ENCODE measurements around the gene RASAL2.

The RASAL2 gene

DNA sequence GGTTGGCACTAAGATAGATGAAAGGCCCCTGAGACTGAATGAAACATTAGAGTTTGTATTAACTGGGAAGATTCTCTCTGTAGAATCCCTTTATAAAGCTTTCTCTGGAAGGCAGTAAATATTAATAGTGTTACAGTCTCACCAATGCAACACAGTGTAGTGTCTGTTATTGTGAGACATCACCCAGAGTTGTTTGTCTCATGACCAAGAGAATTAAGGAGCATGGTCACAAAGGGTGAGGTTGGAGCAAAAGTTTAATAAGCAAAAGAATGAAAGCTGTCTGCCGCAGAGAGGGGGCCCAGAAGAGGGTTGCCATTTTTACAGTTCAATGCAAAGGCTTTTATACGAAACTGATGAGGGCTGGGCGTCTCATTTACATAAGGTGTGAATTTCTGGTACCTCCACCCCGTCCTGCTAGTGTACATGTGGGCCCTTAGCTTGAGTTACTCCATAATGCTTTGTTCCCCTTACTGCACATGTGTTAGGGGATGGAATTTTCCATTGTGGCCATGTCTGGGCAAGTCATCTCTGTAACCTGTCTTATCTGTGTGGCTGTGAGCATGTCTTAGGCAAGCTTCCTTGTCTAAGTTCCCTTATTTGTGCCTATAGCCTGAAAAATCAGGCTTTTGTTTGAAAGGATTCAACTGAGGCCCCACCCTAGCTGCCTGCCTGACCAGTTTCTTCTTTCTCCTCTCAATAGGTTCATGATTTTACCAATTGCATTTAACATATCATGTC, 184.1 kb downstream of the RASAL2 start:
- Histone ChIP-seq H3K36me3 (no peaks in the 10 kb centered on the region), H3K27ac (peak overlapping the region; percentile 70), H3K9me3 (no peaks in the 10 kb centered on the region), H3K4me1 (ENCODE audit: control insufficient read depth in 1 of 2, insufficient read depth in 1 of 2, low read depth in 1 of 2, low read length in 1 of 2) (peaks cover 41 to 59% of the 10 kb centered on the region in 2 experiments), H3K27me3 (no peaks in the 10 kb centered on the region), H3K4me3 (ENCODE audit: low read depth in 1 of 2, low read length in 1 of 2) (no peak overlapping the region)
- TF ChIP-seq, protein P1, sequence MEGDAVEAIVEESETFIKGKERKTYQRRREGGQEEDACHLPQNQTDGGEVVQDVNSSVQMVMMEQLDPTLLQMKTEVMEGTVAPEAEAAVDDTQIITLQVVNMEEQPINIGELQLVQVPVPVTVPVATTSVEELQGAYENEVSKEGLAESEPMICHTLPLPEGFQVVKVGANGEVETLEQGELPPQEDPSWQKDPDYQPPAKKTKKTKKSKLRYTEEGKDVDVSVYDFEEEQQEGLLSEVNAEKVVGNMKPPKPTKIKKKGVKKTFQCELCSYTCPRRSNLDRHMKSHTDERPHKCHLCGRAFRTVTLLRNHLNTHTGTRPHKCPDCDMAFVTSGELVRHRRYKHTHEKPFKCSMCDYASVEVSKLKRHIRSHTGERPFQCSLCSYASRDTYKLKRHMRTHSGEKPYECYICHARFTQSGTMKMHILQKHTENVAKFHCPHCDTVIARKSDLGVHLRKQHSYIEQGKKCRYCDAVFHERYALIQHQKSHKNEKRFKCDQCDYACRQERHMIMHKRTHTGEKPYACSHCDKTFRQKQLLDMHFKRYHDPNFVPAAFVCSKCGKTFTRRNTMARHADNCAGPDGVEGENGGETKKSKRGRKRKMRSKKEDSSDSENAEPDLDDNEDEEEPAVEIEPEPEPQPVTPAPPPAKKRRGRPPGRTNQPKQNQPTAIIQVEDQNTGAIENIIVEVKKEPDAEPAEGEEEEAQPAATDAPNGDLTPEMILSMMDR (IDR thresholded peaks at IDR 0.05) = no peak

GRCh38 chr1:178278916-178279686, 185.2 kb downstream of the RASAL2 start:
- Histone ChIP-seq H3K27me3 (no peaks in the 10 kb centered on the region), H3K4me3 (ENCODE audit: low read depth in 1 of 2, low read length in 1 of 2) (no peak overlapping the region), H3K4me1 (ENCODE audit: control insufficient read depth in 1 of 2, insufficient read depth in 1 of 2, low read depth in 1 of 2, low read length in 1 of 2) (peaks cover 47 to 61% of the 10 kb centered on the region in 2 experiments), H3K36me3 (no peaks in the 10 kb centered on the region), H3K9me3 (no peaks in the 10 kb centered on the region), H3K27ac (peak overlapping the region; percentile 70)
- TF ChIP-seq, protein P1 (IDR thresholded peaks at IDR 0.05) = no peak

DNA sequence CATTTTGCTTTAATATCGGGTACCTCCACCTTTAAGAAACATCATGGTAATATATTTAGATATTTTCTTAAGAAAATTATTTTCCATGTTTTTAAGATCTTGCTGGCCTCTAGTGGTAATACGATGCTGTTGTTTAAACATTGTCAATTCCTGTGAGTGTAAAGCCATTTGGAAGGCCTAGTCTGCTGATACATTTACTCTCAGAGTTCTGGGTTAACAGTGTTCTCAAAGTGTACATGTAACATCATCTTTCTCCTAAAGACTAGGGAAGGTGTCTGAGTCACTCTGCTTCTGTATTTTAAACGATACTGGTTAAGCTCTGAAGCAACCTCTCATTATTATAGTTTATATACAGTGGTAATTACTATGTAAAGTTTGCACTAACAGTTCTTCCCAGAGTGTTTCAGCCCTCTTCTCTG, 189.1 kb downstream of the RASAL2 start:
- Histone ChIP-seq H3K4me1 (ENCODE audit: control insufficient read depth in 1 of 2, insufficient read depth in 1 of 2, low read depth in 1 of 2, low read length in 1 of 2) (peaks cover 36 to 39% of the 10 kb centered on the region in 2 experiments), H3K4me3 (ENCODE audit: low read depth in 1 of 2, low read length in 1 of 2) (no peak overlapping the region), H3K9me3 (no peaks in the 10 kb centered on the region), H3K27ac (peak overlapping the region; percentile 54), H3K27me3 (no peaks in the 10 kb centered on the region), H3K36me3 (no peaks in the 10 kb centered on the region)
- TF ChIP-seq, protein P1 (IDR thresholded peaks at IDR 0.05) = no peak

GRCh38 chr1:178283409-178283808, 189.5 kb downstream of the RASAL2 start:
- H3K9me3 ChIP-seq = no peaks in the 10 kb centered on the region
- H3K27ac ChIP-seq = peak overlapping the region; percentile 54
- H3K4me1 ChIP-seq (ENCODE audit: control insufficient read depth in 1 of 2, insufficient read depth in 1 of 2, low read depth in 1 of 2, low read length in 1 of 2) = peaks cover 31 to 35% of the 10 kb centered on the region in 2 experiments
- no peak overlapping the region for H3K4me3 ChIP-seq (ENCODE audit: low read depth in 1 of 2, low read length in 1 of 2)
- H3K27me3 ChIP-seq = no peaks in the 10 kb centered on the region
- no peaks in the 10 kb centered on the region for H3K36me3 ChIP-seq
- TF ChIP-seq, protein P1 (IDR thresholded peaks at IDR 0.05) = no peak

DNA sequence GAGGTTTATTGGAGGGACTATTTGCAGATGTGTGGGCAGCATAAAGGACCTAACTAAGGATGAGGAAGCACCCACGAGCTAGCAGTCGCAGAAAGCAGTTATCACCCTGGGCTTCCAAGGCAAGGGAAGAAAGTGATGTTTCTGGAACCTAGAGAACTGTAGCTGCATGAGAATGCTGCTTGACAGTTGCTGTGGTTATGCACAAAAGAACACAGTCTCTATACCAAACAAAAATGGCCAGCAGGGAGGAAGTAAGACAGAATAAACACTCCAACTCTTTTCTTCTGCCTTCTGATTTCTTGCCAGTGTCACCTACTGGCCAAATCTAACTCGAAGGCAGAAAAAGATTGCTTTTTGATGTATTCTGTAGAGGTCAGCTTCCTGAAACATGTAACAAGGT, 190.2 kb downstream of the RASAL2 start:
- H3K9me3 ChIP-seq = no peaks in the 10 kb centered on the region
- peak overlapping the region; percentile 54 for H3K27ac ChIP-seq
- H3K4me3 ChIP-seq (ENCODE audit: low read depth in 1 of 2, low read length in 1 of 2) = no peak overlapping the region
- H3K4me1 ChIP-seq (ENCODE audit: control insufficient read depth in 1 of 2, insufficient read depth in 1 of 2, low read depth in 1 of 2, low read length in 1 of 2) = peaks cover 25 to 28% of the 10 kb centered on the region in 2 experiments
- TF ChIP-seq, protein P1 (IDR thresholded peaks at IDR 0.05) = no peak
- no peaks in the 10 kb centered on the region for H3K36me3 ChIP-seq
- H3K27me3 ChIP-seq = no peaks in the 10 kb centered on the region

Measured in neutrophil (primary cell).